BE2C (cell line): Measurements from ENCODE around the gene HDAC8.

Source experiments
- DNase-seq: peaks from one replicate; pipeline ENCODE4 v3.0.0-alpha.2; 2020
- H3K27me3 ChIP-seq: fragments of 250-450 bp; sonication (Bioruptor Pico); 2 replicates; pipeline ENCODE4 v1.5.1; 2020; ENCODE audit warnings: mild to moderate bottlenecking
- H3K36me3 ChIP-seq: fragments of 250-450 bp; sonication (Bioruptor Pico); 2 replicates; pipeline ENCODE4 v1.5.1; 2020; ENCODE audit warnings: mild to moderate bottlenecking
- H3K4me1 ChIP-seq: fragments of 250-450 bp; sonication (Bioruptor Pico); 2 replicates; pipeline ENCODE4 v1.5.1; 2020
- H3K4me3 ChIP-seq: 2 replicates; pipeline ENCODE4 v1.5.1; 2011; ENCODE audit warnings: low read depth, low read length
- H3K9me3 ChIP-seq: fragments of 250-450 bp; sonication (Bioruptor Pico); 2 replicates; pipeline ENCODE4 v1.5.1; 2020
- CTCF ChIP-seq: IDR thresholded peaks from 2 replicates; pipeline ENCODE4 v1.5.1; 2012; ENCODE audit warnings: mild to moderate bottlenecking, low read depth, low read length

HDAC8 gene

GRCh38 chrX:72305286-72306084, 267.2 kb downstream of the HDAC8 start, which contains the start of gene CITED1:
CITED1 (minus strand) TSS chrX:72305914; CDS start chrX:72302869, 3,045 bp downstream.
- peak; percentile 15 for DNase-seq
- H3K36me3 ChIP-seq = no peaks in the 10 kb centered on the region
- no peaks in the 10 kb centered on the region for H3K9me3 ChIP-seq
- peaks cover 5% of the 10 kb centered on the region for H3K4me1 ChIP-seq
- no peak for TF ChIP-seq CTCF
- peak within 1 kb of the TSS; percentile 63 for H3K4me3 ChIP-seq
- H3K27me3 ChIP-seq = peaks cover 21% of the 10 kb centered on the region

- H3K9me3 ChIP-seq = no peaks in the 10 kb centered on the region
- H3K4me3 ChIP-seq = peak overlapping the region; percentile 54
- H3K27me3 ChIP-seq = peaks cover 21% of the 10 kb centered on the region
- H3K36me3 ChIP-seq = no peaks in the 10 kb centered on the region
- TF ChIP-seq CTCF = no peak
- no peak for DNase-seq
- peaks cover 5% of the 10 kb centered on the region for H3K4me1 ChIP-seq
These were observed 267.8 kb downstream of the HDAC8 start for GRCh38 chrX:72304877-72305276.

GRCh38 chrX:72301781-72302180, 270.9 kb downstream of the HDAC8 start:
- Histone ChIP-seq H3K9me3 (no peaks in the 10 kb centered on the region), H3K36me3 (no peaks in the 10 kb centered on the region), H3K27me3 (peaks cover 14% of the 10 kb centered on the region), H3K4me3 (no peak overlapping the region), H3K4me1 (no peaks in the 10 kb centered on the region)
- DNase-seq = no peak
- no peak for TF ChIP-seq CTCF

GRCh38 chrX:72299891-72300630, 272.6 kb downstream of the HDAC8 start:
- Histone ChIP-seq H3K27me3 (peaks cover 6% of the 10 kb centered on the region), H3K9me3 (no peaks in the 10 kb centered on the region), H3K4me1 (no peaks in the 10 kb centered on the region), H3K4me3 (no peak overlapping the region), H3K36me3 (no peaks in the 10 kb centered on the region)
- TF ChIP-seq CTCF = no peak
- no peak for DNase-seq

- no peak overlapping the region for H3K4me3 ChIP-seq
- no peaks in the 10 kb centered on the region for H3K4me1 ChIP-seq
- no peaks in the 10 kb centered on the region for H3K9me3 ChIP-seq
- H3K36me3 ChIP-seq = no peaks in the 10 kb centered on the region
- H3K27me3 ChIP-seq = no peaks in the 10 kb centered on the region
- no peak for DNase-seq
- peak; percentile 37 for TF ChIP-seq CTCF
These were observed 274.5 kb downstream of the HDAC8 start for GRCh38 chrX:72297953-72298730.
